GM19193 (cell line): ENCODE measurements around the gene IRX6.

Experiments used
- POLR2A ChIP-seq: IDR thresholded peaks from 4 replicates; pipeline ENCODE4 v1.6.1; 2011; ENCODE audit not compliant: insufficient read depth, insufficient read length; ENCODE audit errors: extremely low read depth

IRX6 gene

DNA sequence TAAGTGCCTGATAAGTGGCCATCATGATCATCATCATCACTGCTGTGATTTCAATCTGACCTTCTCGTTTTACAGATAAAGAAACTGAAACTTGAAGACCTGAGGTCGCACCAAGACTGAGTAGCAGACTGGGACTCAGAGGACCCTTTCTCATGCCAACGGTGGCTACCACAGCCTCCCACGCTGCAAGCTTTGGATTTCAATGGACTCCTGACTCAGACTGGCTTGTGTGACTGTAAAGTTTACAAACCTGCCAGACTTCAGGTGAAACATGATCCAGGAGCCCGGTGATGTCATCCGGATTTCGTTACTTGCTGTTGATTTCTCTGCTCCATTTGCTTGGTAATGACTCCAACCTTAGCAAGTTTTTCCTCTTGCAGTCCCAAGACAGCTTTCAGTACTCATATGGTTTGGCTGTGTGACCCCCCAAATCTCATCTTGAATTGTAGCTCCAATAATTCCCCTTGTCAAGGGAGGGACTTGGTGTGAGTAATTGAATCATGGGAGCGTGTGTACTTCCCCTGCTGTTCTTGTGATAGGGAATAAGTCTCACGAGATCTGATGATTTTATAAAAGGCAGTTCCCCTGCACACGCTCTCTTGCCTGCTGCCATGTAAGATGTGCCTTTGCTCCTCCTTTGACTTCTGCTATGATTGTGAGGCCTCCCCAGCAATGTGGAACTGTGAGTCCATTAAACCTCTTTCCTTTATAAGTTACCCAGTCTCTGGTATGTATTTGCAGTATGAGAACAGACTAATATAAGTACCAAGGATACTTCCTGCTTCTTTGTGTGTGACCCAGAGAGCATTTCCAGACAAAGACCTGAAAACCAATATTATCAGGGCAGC lies 26.7 kb upstream of the IRX6 start:
- TF ChIP-seq POLR2A: no peak

DNA sequence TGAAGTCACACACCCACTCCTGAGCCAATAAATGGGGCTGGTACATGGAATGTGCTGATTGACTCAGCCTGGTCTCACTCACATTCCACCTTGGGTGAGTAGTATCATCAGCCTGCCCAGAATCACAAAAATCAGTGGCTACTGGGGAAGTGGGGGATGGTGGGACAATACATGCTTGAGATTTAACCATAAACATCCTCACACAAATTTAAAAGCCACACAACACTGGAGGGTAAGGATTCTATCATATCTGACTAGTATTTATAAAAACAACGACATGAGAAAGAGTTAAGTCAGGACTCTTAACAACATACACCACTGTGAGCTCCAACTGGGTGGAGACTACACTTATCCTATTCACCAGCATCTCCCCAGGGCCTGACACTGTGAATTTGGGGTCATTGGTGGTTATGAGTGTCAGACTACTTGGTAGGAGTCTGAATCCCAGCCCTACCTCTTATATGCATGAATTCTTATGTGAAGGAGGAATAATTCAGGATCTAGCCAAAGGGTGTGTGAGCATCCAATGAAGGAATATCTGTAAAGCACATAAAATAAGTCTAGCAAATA lies 26.0 kb upstream of the IRX6 start:
- TF ChIP-seq POLR2A: no peak

DNA sequence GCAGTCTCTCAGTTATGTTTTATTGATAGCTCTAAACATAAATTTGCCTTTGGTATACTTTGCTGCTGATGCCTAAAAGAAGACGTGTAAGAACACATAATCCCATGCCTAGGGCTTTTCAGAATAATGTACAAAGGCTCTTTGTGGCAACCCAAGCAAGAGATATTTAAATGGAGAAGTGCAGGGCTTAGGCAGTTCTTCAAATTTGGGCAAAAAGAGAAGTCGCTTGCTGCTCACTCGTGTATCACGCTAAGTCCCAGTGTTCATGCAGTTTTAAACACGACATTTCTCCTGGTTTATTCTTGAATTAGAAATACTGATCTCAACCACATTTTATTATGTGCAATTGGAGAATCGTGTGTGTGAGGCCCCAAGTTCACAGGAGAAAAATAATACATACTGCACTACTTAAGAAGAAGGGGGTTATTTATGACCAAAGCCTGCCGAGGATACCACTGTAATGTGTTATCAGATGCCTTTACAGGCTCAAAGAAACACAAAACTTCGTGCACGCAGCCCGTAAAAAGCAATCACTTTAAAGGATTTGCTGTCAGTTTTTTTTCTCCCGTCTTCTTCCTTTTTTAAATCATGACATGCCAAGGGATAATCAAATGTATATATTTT lies 22.5 kb upstream of the IRX6 start:
- no peak for TF ChIP-seq POLR2A

DNA sequence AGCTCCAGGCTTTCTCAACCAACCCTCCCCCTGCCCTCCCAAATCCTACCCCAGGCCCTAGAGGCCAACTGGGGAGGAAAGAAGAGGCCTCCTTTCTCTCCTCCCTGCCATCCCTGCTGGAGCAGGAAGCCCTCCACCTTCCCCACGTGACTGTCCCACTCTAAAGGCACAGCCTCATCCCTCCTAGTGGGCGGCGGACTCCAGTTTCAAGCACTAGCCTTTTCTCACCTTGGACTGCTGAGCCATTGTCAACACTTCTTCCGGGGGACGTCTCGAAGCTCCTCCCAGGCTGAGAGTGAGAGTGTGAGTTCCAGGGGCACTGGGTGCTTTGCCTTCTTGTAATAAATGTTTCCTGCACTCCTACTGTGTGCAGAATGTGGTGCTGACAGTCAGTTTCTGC lies 21.4 kb upstream of the IRX6 start:
- TF ChIP-seq POLR2A: no peak

DNA sequence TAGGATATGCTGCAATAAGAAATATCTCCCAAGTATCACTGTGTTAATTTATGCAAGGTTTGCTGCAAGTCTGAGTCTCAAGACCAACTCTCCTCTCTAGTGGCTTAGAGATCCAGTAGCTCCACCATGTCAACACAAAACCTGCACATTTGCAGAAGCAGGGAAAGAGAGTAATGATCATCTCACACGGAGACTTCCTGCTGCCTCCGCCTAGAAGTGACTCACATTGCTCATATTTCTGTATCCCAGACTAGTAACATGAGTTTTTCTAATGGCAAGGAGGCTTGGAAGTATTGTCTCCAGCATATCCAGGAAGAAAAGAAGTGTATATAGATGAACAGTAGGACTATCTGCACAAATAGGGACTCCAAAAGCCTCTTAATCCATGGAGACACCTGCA lies 15.0 kb upstream of the IRX6 start:
- TF ChIP-seq POLR2A: no peak

DNA sequence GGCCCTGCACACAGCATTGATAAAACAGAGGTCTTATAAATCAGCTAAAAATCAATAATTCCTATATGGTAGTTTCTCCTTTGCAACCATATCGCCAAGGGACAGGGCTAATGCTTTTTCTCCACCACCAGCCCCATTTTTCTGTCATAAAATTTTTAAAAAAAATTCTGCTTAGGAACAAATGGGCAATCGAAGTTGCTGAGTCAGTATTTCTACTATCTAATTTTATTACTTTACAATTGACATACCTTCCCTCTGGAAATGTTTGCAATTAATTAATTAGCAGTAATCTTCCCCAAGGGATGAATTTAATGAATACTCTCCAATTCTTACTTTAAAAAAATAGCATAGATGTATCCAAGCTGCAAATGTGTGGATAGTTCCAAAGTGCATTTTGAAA lies 1.7 kb upstream of the IRX6 start:
- TF ChIP-seq POLR2A: no peak

DNA sequence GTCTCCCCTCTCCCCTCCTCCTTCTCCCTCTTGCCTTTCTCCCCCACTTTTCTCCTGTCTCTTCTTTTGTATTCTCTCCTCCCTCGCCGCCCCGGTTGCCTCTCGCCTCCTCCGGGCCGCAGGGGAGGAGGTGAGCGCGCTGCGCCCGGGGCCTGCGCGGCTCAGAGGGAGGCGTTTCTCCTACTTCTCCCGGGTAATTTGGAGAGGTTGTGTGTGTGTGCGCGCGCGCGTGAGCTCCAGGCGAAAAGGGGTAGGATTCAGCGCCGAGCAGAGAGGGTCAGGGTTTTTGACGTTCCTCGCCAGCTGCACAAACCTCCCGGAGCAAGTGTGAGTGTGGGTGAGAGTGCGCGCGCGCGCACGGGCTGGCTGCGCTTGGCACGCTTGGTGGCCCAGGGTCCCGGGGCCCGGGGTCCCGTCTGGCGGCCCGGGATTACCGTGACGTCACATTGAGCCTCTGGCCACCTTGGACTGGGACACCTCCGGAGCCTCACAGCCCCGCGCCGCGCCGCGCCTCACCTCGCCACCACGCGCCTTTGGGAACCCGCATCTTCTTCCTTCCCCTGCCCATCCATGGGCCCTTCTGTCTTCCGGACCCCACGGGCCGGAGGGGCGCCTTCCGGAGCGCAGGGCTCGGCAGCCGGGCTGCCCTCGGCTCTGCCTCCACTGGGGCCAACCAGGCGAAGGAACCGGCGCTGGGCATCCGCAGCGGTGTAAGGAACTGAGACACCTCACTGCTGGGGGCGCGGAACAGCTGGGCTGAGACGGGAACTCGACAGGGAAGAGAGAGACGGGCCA lies 479 bp downstream of the IRX6 start:
- TF ChIP-seq POLR2A: no peak

DNA sequence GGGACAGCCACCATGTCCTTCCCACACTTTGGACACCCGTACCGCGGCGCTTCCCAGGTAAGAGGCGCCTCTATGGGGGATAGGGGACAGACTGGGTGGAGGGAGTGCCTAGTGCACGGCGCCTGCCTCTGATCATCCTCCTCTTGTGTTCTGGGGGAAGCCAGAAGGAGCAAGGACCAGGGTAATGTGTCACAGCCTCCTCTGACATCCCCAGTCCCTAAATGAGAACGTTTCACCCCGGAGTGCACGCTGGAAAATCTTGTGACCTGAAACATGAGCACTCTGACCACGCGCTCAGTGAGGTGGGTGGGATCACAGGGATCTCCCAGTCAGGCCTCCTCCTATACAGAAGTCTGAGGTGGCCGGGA lies 1.1 kb downstream of the IRX6 start:
- no peak for TF ChIP-seq POLR2A

DNA sequence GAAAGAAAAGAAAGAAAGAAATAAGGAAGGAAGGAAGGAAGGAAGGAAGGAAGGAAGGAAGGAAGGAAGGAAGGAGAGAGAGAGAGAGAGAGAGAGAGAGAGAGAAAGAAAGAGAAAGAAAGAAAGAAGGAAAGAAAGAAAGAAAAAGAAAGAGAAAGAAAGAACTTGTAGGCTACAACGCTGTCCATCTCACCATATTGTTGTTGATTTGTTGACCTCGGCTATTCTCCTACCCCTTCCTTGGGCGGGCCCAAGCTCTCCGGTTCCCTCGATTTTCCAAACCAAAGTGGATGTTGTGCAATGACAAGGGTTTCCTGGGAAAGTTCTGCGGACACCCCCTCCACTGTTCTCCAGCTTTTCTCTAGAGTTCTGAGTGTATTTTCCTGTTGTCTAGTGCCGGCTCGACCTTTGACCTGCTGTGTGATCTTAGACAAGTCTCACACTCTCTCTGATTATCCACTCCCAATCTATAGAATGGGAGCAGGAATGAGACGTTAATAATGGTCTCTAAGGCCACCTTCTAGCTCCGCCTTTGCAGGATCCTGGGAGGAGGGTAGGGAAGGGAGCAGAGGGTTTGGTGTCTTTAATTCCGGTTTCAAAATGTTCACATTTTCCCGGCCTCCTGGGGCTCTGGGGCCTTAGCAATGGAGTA lies 1.6 kb downstream of the IRX6 start:
- no peak for TF ChIP-seq POLR2A

DNA sequence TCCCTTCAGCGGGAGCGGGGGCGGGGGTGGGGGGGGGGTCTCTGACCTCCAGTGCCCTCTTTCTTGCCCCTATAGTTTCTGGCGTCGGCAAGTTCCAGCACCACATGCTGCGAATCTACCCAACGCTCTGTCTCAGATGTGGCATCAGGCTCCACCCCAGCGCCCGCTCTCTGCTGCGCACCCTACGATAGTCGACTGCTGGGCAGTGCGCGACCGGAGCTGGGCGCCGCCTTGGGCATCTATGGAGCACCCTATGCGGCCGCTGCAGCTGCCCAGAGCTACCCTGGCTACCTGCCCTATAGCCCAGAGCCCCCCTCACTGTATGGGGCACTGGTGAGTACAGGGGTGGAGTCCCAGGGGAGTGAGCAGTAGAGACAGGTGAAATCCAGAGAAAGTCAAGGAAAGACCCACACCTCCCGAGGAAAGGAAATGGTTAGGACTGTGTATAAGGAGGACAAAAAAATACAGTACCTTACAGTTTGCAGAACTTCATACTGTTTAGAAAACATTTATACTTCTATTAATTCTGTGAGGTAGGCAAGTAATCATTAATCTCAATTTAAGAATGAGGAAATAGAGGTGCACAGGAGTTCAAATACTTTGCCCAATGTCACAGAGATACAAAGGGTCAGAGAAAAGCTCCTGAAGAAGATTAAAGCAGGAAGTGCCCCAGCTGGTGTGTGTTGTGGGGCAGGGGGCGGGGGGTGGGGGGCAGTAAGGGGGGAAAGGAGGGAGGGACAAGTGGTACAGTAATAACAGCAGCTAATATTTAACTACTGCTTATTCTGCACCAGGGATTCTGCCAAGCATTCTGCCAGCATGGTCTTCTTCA lies 2.5 kb downstream of the IRX6 start:
- no peak for TF ChIP-seq POLR2A

DNA sequence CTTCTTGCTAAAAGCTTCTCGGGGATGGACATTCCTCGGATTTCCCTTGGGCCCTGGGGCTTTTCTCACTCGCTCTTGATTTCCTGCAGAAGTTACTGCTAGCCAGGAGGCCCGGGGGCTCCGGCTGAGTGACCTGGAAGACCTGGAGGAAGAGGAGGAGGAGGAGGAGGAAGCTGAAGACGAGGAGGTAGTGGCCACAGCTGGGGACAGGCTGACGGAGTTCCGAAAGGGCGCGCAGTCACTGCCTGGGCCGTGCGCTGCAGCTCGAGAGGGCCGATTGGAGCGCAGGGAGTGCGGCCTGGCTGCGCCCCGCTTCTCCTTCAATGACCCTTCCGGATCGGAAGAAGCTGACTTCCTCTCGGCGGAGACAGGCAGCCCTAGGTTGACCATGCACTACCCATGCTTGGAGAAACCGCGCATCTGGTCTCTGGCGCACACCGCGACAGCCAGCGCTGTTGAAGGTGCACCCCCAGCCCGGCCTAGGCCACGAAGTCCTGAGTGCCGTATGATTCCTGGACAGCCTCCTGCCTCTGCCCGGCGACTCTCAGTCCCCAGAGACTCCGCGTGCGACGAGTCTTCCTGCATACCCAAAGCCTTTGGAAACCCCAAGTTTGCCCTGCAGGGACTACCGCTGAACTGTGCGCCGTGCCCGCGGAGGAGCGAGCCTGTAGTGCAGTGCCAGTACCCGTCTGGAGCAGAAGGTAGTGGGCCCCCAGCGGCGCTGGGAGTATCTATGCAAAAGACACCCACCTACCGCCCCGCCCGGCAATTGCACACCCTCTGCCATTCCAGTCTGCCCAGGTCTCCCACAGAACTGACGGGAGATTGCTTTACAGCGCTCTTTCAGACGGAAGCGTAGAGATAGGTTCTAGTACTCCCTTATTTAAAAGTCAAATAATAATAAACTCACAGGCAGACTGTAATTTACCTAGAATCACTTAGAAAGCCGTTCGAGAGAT lies 4.9 kb downstream of the IRX6 start:
- no peak for TF ChIP-seq POLR2A

DNA sequence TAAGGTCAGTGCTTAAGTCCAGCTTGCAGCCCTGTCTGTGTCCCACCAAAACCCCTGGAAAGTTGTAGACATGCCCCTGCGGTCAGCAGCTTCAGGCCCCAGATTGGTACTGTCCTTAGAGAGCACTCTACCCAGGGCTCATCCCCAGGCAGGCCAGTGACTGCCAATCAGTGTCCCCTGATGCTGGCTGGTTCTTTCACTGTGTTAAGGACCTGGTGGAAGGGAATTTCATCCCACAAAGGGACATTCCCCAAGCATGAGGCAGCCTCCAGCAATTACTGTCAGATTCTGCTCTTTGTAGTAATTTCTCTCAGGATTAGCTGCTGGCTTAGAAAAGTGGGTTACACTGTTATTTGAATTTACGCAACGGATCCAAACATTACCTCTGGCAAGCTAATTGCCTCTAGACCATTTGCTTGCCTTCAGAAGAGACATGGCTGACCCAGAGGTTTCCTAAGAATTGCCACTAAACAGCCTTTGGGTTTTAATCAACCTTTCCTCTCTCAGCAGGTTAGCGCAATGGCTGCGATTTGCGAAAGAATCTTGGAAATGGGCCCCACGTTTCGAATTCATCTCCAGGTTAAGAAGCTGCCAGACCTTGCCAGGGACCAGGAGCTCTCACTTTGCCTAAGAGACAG lies 5.9 kb downstream of the IRX6 start:
- no peak for TF ChIP-seq POLR2A
